Measurements from ENCODE around the gene PPFIBP1.

DNA sequence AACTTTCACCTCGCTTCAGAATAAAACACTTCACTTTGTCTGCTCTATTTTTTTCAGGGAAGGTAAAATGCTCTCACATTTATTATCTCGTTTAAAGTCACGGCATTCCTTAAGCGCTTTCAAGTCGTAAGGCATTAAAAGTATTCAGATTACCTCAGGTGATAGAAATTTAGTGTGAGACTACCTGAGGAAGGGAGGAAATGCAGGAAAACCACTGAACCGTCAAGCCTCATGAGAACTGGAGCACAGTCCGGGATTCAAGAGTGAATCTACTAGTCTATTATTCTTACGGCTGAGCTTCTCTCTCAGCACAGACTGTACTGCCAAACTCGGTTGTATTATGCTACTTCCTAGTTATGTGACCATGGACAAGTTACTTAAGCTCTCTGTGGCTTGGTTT, 8.3 kb upstream of the PPFIBP1 start:
- peak in 1 of 3 donors; percentile 18 for TF ChIP-seq POLR2A (IDR thresholded peaks at IDR 0.05)
- TF ChIP-seq, protein P1, sequence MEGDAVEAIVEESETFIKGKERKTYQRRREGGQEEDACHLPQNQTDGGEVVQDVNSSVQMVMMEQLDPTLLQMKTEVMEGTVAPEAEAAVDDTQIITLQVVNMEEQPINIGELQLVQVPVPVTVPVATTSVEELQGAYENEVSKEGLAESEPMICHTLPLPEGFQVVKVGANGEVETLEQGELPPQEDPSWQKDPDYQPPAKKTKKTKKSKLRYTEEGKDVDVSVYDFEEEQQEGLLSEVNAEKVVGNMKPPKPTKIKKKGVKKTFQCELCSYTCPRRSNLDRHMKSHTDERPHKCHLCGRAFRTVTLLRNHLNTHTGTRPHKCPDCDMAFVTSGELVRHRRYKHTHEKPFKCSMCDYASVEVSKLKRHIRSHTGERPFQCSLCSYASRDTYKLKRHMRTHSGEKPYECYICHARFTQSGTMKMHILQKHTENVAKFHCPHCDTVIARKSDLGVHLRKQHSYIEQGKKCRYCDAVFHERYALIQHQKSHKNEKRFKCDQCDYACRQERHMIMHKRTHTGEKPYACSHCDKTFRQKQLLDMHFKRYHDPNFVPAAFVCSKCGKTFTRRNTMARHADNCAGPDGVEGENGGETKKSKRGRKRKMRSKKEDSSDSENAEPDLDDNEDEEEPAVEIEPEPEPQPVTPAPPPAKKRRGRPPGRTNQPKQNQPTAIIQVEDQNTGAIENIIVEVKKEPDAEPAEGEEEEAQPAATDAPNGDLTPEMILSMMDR (IDR thresholded peaks at IDR 0.05): no peak
